Karpas-422 (cell line): ENCODE measurements around the gene TRPC4. TPM values are rescaled to one million over a fixed set of nuclear protein-coding genes. Genes with fewer than 3 reads are reported as not detected.

ENCODE experiments used
- DNase-seq: peaks from one replicate; pipeline ENCODE4 v3.0.0-alpha.2; 2015
- H2AFZ ChIP-seq: fragments of 200-600 bp; sonication (generic); 2 replicates; pipeline ENCODE4 v1.6.1; 2014; ENCODE audit warnings: antibody characterized with exemption, low read length, mixed read lengths
- H3K27ac ChIP-seq: fragments of 200-600 bp; sonication (generic); 2 replicates; pipeline ENCODE4 v1.5.1; 2014; ENCODE audit warnings: mild to moderate bottlenecking, low read length, moderate library complexity
- H3K27me3 ChIP-seq: fragments of 200-600 bp; sonication (generic); 2 replicates; pipeline ENCODE4 v1.6.1; 2014; ENCODE audit warnings: low read length, mixed read lengths
- H3K36me3 ChIP-seq: fragments of 200-600 bp; sonication (generic); 2 replicates; pipeline ENCODE4 v1.6.1; 2014; ENCODE audit warnings: low read length, mixed read lengths; ENCODE audit not compliant: insufficient read depth
- H3K4me1 ChIP-seq: fragments of 200-600 bp; sonication (generic); 2 replicates; pipeline ENCODE4 v1.6.1; 2014; ENCODE audit warnings: mild to moderate bottlenecking, low read length, mixed read lengths
- H3K4me2 ChIP-seq: fragments of 200-600 bp; sonication (generic); 2 replicates; pipeline ENCODE4 v1.6.1; 2014; ENCODE audit warnings: low read length, low read depth, mild to moderate bottlenecking; ENCODE audit not compliant: poor library complexity, severe bottlenecking
- H3K4me3 ChIP-seq: fragments of 200-600 bp; sonication (generic); 2 replicates; pipeline ENCODE4 v1.5.1; 2014; ENCODE audit warnings: mild to moderate bottlenecking, antibody characterized with exemption, low read length, mixed read lengths
- H3K79me2 ChIP-seq: fragments of 200-600 bp; sonication (generic); 2 replicates; pipeline ENCODE4 v1.6.1; 2014; ENCODE audit warnings: mild to moderate bottlenecking, low read length, mixed read lengths
- H3K9ac ChIP-seq: fragments of 200-600 bp; sonication (generic); 2 replicates; pipeline ENCODE4 v1.6.0; 2014; ENCODE audit warnings: low read length
- H3K9me2 ChIP-seq: fragments of 200-600 bp; sonication (generic), shearing (Covaris generic); replicated peaks from 2 replicates; pipeline ENCODE4 v1.6.0; 2014; ENCODE audit warnings: mild to moderate bottlenecking, low read length, moderate library complexity; ENCODE audit not compliant: insufficient read depth
- H3K9me3 ChIP-seq: fragments of 300-700, 200-600 bp; sonication (generic); 2 replicates; pipeline ENCODE4 v1.6.1; 2014; ENCODE audit warnings: low read length, mixed read lengths
- H4K20me1 ChIP-seq: fragments of 200-600 bp; sonication (generic); 2 replicates; pipeline ENCODE4 v1.6.1; 2014; ENCODE audit warnings: mild to moderate bottlenecking, antibody characterized with exemption, low read length, low read depth; ENCODE audit not compliant: insufficient read depth
- total RNA-seq: library from RNA; depleted of rRNA; stranded (reverse); fragments of >200 nt; shearing (Covaris generic); gene quantifications from 2 replicates; pipeline ENCODE4 v1.2.3, GENCODE V29; 2014; ENCODE audit warnings: low replicate concordance

TRPC4 gene
- total RNA-seq, 1 experiment from 2014 or later, result not detected

GRCh38 chr13:37685206-37685605 is 184.4 kb downstream of the TRPC4 start:
- Histone ChIP-seq H3K9ac (no peak overlapping the region), H3K4me3 (no peak overlapping the region), H3K27ac (no peak overlapping the region), H3K9me2 (no peaks in the 10 kb centered on the region), H3K36me3 (no peaks in the 10 kb centered on the region), H3K9me3 (no peaks in the 10 kb centered on the region), H3K4me2 (no peak overlapping the region), H3K27me3 (no peaks in the 10 kb centered on the region), H4K20me1 (no peaks in the 10 kb centered on the region), H3K79me2 (no peaks in the 10 kb centered on the region), H2AFZ (no peak overlapping the region), H3K4me1 (no peaks in the 10 kb centered on the region)
- DNase-seq, result no peak

GRCh38 chr13:37682496-37682895 is 187.1 kb downstream of the TRPC4 start:
- DNase-seq, result no peak
- no peak overlapping the region for H2AFZ ChIP-seq
- no peaks in the 10 kb centered on the region for H3K36me3 ChIP-seq
- no peaks in the 10 kb centered on the region for H3K9me2 ChIP-seq
- H3K27me3 ChIP-seq, result no peaks in the 10 kb centered on the region
- no peaks in the 10 kb centered on the region for H4K20me1 ChIP-seq
- no peak overlapping the region for H3K27ac ChIP-seq
- H3K9me3 ChIP-seq, result no peaks in the 10 kb centered on the region
- no peak overlapping the region for H3K4me2 ChIP-seq
- no peaks in the 10 kb centered on the region for H3K79me2 ChIP-seq
- no peaks in the 10 kb centered on the region for H3K4me1 ChIP-seq
- H3K4me3 ChIP-seq, result no peak overlapping the region
- H3K9ac ChIP-seq, result no peak overlapping the region

GRCh38 chr13:37681281-37682032 is 188.1 kb downstream of the TRPC4 start:
- H3K9me2 ChIP-seq, result no peaks in the 10 kb centered on the region
- no peak overlapping the region for H3K4me2 ChIP-seq
- no peaks in the 10 kb centered on the region for H3K79me2 ChIP-seq
- H4K20me1 ChIP-seq, result no peaks in the 10 kb centered on the region
- no peak overlapping the region for H3K27ac ChIP-seq
- H2AFZ ChIP-seq, result no peak overlapping the region
- no peak overlapping the region for H3K9ac ChIP-seq
- no peak overlapping the region for H3K4me3 ChIP-seq
- DNase-seq, result no peak
- H3K4me1 ChIP-seq, result no peaks in the 10 kb centered on the region
- no peaks in the 10 kb centered on the region for H3K36me3 ChIP-seq
- H3K9me3 ChIP-seq, result no peaks in the 10 kb centered on the region
- H3K27me3 ChIP-seq, result no peaks in the 10 kb centered on the region

GRCh38 chr13:37680137-37680536 is 189.4 kb downstream of the TRPC4 start:
- Histone ChIP-seq H2AFZ (no peak overlapping the region), H3K27ac (no peak overlapping the region), H3K9ac (no peak overlapping the region), H3K4me3 (no peak overlapping the region), H3K36me3 (no peaks in the 10 kb centered on the region), H3K4me2 (no peak overlapping the region), H4K20me1 (no peaks in the 10 kb centered on the region), H3K9me2 (no peaks in the 10 kb centered on the region), H3K9me3 (no peaks in the 10 kb centered on the region), H3K27me3 (no peaks in the 10 kb centered on the region), H3K79me2 (no peaks in the 10 kb centered on the region), H3K4me1 (no peaks in the 10 kb centered on the region)
- no peak for DNase-seq

GRCh38 chr13:37679043-37679442 is 190.5 kb downstream of the TRPC4 start:
- Histone ChIP-seq H3K27ac (no peak overlapping the region), H3K4me2 (no peak overlapping the region), H3K36me3 (no peaks in the 10 kb centered on the region), H4K20me1 (no peaks in the 10 kb centered on the region), H3K4me1 (no peaks in the 10 kb centered on the region), H3K4me3 (no peak overlapping the region), H3K79me2 (no peaks in the 10 kb centered on the region), H3K27me3 (no peaks in the 10 kb centered on the region), H3K9ac (no peak overlapping the region), H3K9me2 (no peaks in the 10 kb centered on the region), H2AFZ (no peak overlapping the region), H3K9me3 (no peaks in the 10 kb centered on the region)
- no peak for DNase-seq

GRCh38 chr13:37669845-37670244 is 199.7 kb downstream of the TRPC4 start:
- H3K4me3 ChIP-seq, result no peak overlapping the region
- no peak overlapping the region for H2AFZ ChIP-seq
- H3K27me3 ChIP-seq, result no peaks in the 10 kb centered on the region
- no peak overlapping the region for H3K9ac ChIP-seq
- no peak overlapping the region for H3K27ac ChIP-seq
- H3K4me1 ChIP-seq, result no peaks in the 10 kb centered on the region
- 0 out of 2 replicates have a peak, but pooled peaks cover 2% of the 10 kb centered on the region for H3K9me2 ChIP-seq
- no peaks in the 10 kb centered on the region for H3K9me3 ChIP-seq
- no peak for DNase-seq
- no peaks in the 10 kb centered on the region for H4K20me1 ChIP-seq
- no peaks in the 10 kb centered on the region for H3K36me3 ChIP-seq
- no peaks in the 10 kb centered on the region for H3K79me2 ChIP-seq
- H3K4me2 ChIP-seq, result no peak overlapping the region

GRCh38 chr13:37667702-37668101 is 201.9 kb downstream of the TRPC4 start:
- H4K20me1 ChIP-seq, result no peaks in the 10 kb centered on the region
- no peak overlapping the region for H3K9ac ChIP-seq
- no peaks in the 10 kb centered on the region for H3K27me3 ChIP-seq

GRCh38 chr13:37666036-37666435 is 203.5 kb downstream of the TRPC4 start:
- Histone ChIP-seq H3K9ac (no peak overlapping the region), H4K20me1 (no peaks in the 10 kb centered on the region), H3K27me3 (no peaks in the 10 kb centered on the region), H3K27ac (no peak overlapping the region), H3K4me2 (no peak overlapping the region), H3K4me1 (no peaks in the 10 kb centered on the region), H3K4me3 (no peak overlapping the region), H3K79me2 (no peaks in the 10 kb centered on the region), H3K36me3 (no peaks in the 10 kb centered on the region), H3K9me3 (no peaks in the 10 kb centered on the region), H2AFZ (no peak overlapping the region), H3K9me2 (0 out of 2 replicates have a peak, but pooled peaks cover 2% of the 10 kb centered on the region)
- no peak for DNase-seq

More at GRCh38 chr13:37667702-37668101, 201.9 kb downstream of the TRPC4 start:
- DNase-seq, result no peak
- Histone ChIP-seq H3K27ac (no peak overlapping the region), H3K4me2 (no peak overlapping the region), H3K9me2 (0 out of 2 replicates have a peak, but pooled peaks cover 2% of the 10 kb centered on the region), H3K4me1 (no peaks in the 10 kb centered on the region), H2AFZ (no peak overlapping the region), H3K79me2 (no peaks in the 10 kb centered on the region), H3K36me3 (no peaks in the 10 kb centered on the region), H3K9me3 (no peaks in the 10 kb centered on the region), H3K4me3 (no peak overlapping the region)
